ENCODE data around the gene ETFDH. TPM values are rescaled to one million over a fixed set of nuclear protein-coding genes. Genes with fewer than 3 reads are reported as not detected.

ETFDH gene
- polyA plus RNA-seq, 1 donor (not counting 4 experiments of a cell fraction or from before 2014, with no cell fraction given) = 25.5 TPM

GRCh38 chr4:158726633-158727032 is 54.5 kb downstream of the ETFDH start:
- Histone ChIP-seq H3K4me1 (ENCODE audit: control insufficient read depth, extremely low read depth, insufficient read depth, low read length) (peaks cover 3% of the 10 kb centered on the region), H3K9me3 (ENCODE audit: control insufficient read depth, low read depth, low read length) (no peaks in the 10 kb centered on the region), H3K27ac (ENCODE audit: control insufficient read depth, insufficient read depth, low read length) (no peak overlapping the region), H3K4me3 (ENCODE audit: control insufficient read depth in 2 of 3, extremely low read depth in 1 of 3, insufficient read depth in 2 of 3, low read depth in 1 of 3, low read length in 3 of 3) (no peak overlapping the region), H2AFZ (ENCODE audit: control insufficient read depth, low read length) (no peak overlapping the region), H3K4me2 (ENCODE audit: control insufficient read depth, extremely low read depth, insufficient read depth, low read depth, low read length) (no peak overlapping the region), H4K20me1 (ENCODE audit: control insufficient read depth, extremely low read depth, insufficient read depth, low read length) (no peaks in the 10 kb centered on the region), H3K79me2 (ENCODE audit: control insufficient read depth, insufficient read depth, low read length) (peaks cover 16% of the 10 kb centered on the region), H3K9me1 (ENCODE audit: control insufficient read depth, extremely low read depth, insufficient read depth, low read length) (no peaks in the 10 kb centered on the region), H3K36me3 (ENCODE audit: control insufficient read depth in 2 of 2, extremely low read depth in 1 of 2, insufficient read depth in 2 of 2, low read length in 2 of 2) (no peaks in the 10 kb centered on the region), H3K27me3 (ENCODE audit: control insufficient read depth, extremely low read depth, insufficient read depth, low read length) (no peaks in the 10 kb centered on the region), H3K9ac (ENCODE audit: control insufficient read depth, extremely low read depth, insufficient read depth, low read length) (no peak overlapping the region)
- dilution Hi-C loops (cut with MboI; ENCODE audit: extremely low pct_ligation_motif_present, low sequenced_read_pairs) = no loop called here
- no peak for TF ChIP-seq CTCF (optimal IDR thresholded peaks at IDR 0.05 in 1 of 3, IDR thresholded peaks at IDR 0.05 in 1 of 3, conservative IDR thresholded peaks at IDR 0.05 in 1 of 3; ENCODE audit: extremely low read depth in 1 of 3, insufficient read depth in 2 of 3, low read length in 3 of 3)
- DNase-seq (ENCODE audit: low read depth, low spot score) = no peak
- FAIRE-seq = no peak

GRCh38 chr4:158728236-158728635 is 56.1 kb downstream of the ETFDH start:
- no peak overlapping the region for H2AFZ ChIP-seq (ENCODE audit: control insufficient read depth, low read length)
- H3K36me3 ChIP-seq (ENCODE audit: control insufficient read depth in 2 of 2, extremely low read depth in 1 of 2, insufficient read depth in 2 of 2, low read length in 2 of 2) = no peaks in the 10 kb centered on the region
- no peak overlapping the region for H3K4me3 ChIP-seq (ENCODE audit: control insufficient read depth in 2 of 3, extremely low read depth in 1 of 3, insufficient read depth in 2 of 3, low read depth in 1 of 3, low read length in 3 of 3)
- no peak overlapping the region for H3K9ac ChIP-seq (ENCODE audit: control insufficient read depth, extremely low read depth, insufficient read depth, low read length)
- no peaks in the 10 kb centered on the region for H3K9me1 ChIP-seq (ENCODE audit: control insufficient read depth, extremely low read depth, insufficient read depth, low read length)
- DNase-seq (ENCODE audit: low read depth, low spot score) (no peak), FAIRE-seq (no peak)
- H3K9me3 ChIP-seq (ENCODE audit: control insufficient read depth, low read depth, low read length) = no peaks in the 10 kb centered on the region
- H3K4me2 ChIP-seq (ENCODE audit: control insufficient read depth, extremely low read depth, insufficient read depth, low read depth, low read length) = no peak overlapping the region
- no peaks in the 10 kb centered on the region for H3K27me3 ChIP-seq (ENCODE audit: control insufficient read depth, extremely low read depth, insufficient read depth, low read length)
- dilution Hi-C loops (cut with MboI; ENCODE audit: extremely low pct_ligation_motif_present, low sequenced_read_pairs) = no loop called here
- H3K27ac ChIP-seq (ENCODE audit: control insufficient read depth, insufficient read depth, low read length) = no peak overlapping the region
- no peaks in the 10 kb centered on the region for H3K4me1 ChIP-seq (ENCODE audit: control insufficient read depth, extremely low read depth, insufficient read depth, low read length)
- no peaks in the 10 kb centered on the region for H3K79me2 ChIP-seq (ENCODE audit: control insufficient read depth, insufficient read depth, low read length)
- H4K20me1 ChIP-seq (ENCODE audit: control insufficient read depth, extremely low read depth, insufficient read depth, low read length) = no peaks in the 10 kb centered on the region
- TF ChIP-seq EZH2 (IDR thresholded peaks at IDR 0.05; ENCODE audit: low read length) (no peak), CTCF (optimal IDR thresholded peaks at IDR 0.05 in 1 of 3, IDR thresholded peaks at IDR 0.05 in 1 of 3, conservative IDR thresholded peaks at IDR 0.05 in 1 of 3; ENCODE audit: extremely low read depth in 1 of 3, insufficient read depth in 2 of 3, low read length in 3 of 3) (no peak)

All from keratinocyte (primary cell).